ENCODE data around the gene ASTN2.

DNA sequence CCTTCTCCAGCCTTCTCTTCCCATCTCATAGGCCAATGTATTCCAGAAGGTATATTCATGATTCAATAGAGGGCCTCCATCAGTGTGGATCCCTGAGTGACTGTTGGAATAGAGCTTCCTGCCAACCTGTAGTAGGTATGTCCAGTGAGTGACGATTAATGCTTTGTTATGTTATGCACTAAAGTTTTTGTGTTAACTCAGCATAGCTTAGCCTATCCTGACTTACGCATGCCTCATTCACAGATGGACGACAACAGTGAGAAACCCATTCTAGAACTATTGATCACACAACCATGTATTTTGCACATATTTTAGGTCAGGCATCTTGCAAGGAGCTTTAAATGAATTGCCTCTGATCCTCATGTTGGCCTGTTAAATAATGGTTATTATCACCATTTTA lies 953.2 kb downstream of the ASTN2 start:
- no peak for TF ChIP-seq EZH2 (optimal IDR thresholded peaks at IDR 0.05; ENCODE audit: low read depth, low read length)
- TF ChIP-seq, protein P1, sequence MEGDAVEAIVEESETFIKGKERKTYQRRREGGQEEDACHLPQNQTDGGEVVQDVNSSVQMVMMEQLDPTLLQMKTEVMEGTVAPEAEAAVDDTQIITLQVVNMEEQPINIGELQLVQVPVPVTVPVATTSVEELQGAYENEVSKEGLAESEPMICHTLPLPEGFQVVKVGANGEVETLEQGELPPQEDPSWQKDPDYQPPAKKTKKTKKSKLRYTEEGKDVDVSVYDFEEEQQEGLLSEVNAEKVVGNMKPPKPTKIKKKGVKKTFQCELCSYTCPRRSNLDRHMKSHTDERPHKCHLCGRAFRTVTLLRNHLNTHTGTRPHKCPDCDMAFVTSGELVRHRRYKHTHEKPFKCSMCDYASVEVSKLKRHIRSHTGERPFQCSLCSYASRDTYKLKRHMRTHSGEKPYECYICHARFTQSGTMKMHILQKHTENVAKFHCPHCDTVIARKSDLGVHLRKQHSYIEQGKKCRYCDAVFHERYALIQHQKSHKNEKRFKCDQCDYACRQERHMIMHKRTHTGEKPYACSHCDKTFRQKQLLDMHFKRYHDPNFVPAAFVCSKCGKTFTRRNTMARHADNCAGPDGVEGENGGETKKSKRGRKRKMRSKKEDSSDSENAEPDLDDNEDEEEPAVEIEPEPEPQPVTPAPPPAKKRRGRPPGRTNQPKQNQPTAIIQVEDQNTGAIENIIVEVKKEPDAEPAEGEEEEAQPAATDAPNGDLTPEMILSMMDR (IDR thresholded peaks at IDR 0.05; ENCODE audit: low read length): no peak

Measured in MM.1S (cell line).